A673 (cell line): ENCODE data around the gene CACNA2D2.

ENCODE experiments used
- CTCF ChIP-seq: fragments of 300-800, 200-600 bp; sonication (generic); conservative IDR thresholded peaks from 2 replicates; pipeline ENCODE4 v1.5.1; 2017; ENCODE audit warnings: low read depth, mild to moderate bottlenecking, antibody characterized with exemption, low read length, moderate library complexity, mixed read lengths
- EZH2 ChIP-seq: fragments of 200-600 bp; sonication (generic); IDR thresholded peaks from 2 replicates; pipeline ENCODE4 v1.6.1; 2017; ENCODE audit warnings: borderline replicate concordance, low read depth, mild to moderate bottlenecking, mixed read lengths, antibody characterized with exemption, low read length; ENCODE audit not compliant: poor library complexity, severe bottlenecking

DNA sequence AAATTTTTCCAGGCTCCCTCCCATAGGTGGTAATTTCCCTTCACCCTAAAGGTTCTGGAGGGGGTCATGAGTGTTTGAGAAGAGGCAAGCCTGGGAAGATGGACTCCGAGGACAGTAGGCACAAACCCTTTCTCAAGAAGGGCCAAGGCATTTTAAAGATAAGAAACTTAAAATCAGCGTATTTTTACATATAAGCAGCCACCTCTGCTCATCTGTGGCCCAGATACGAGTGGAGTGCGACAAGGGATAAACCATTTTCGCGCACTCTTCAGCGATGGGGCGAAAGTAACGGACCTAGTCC, 163.3 kb downstream of the CACNA2D2 start:
- TF ChIP-seq CTCF, result no peak
- TF ChIP-seq EZH2, result no peak
